Osteoblast (primary cell): ENCODE results near the gene FGB. TPM values are rescaled to one million over a fixed set of nuclear protein-coding genes. Genes with fewer than 3 reads are reported as not detected.

Source experiments
- DNase-seq: peaks from one replicate; pipeline ENCODE4 v3.0.0; 2011; ENCODE audit warnings: low spot score, mixed read lengths; ENCODE audit not compliant: insufficient read length; ENCODE audit errors: missing footprints
- H2AFZ ChIP-seq: 2 replicates; pipeline ENCODE4 v1.6.0; 2011; ENCODE audit warnings: mild to moderate bottlenecking, low read length
- H3K27ac ChIP-seq: 2 replicates; pipeline ENCODE4 v1.5.1; 2011; ENCODE audit warnings: mild to moderate bottlenecking, low read depth, low read length, moderate library complexity
- H3K27me3 ChIP-seq: 2 replicates; pipeline ENCODE4 v1.6.0; 2012; ENCODE audit warnings: mild to moderate bottlenecking, control low read depth, inconsistent platforms, low read length, moderate library complexity; ENCODE audit not compliant: insufficient read depth
- H3K36me3 ChIP-seq: 2 replicates; pipeline ENCODE4 v1.5.1; 2011; ENCODE audit warnings: mild to moderate bottlenecking, low read length, control low read depth, moderate library complexity; ENCODE audit not compliant: insufficient read depth
- H3K4me1 ChIP-seq: 2 replicates; pipeline ENCODE4 v1.5.1; 2011; ENCODE audit warnings: mild to moderate bottlenecking, low read length, control low read depth, moderate library complexity; ENCODE audit not compliant: insufficient read depth
- H3K4me2 ChIP-seq: 2 replicates; pipeline ENCODE4 v1.6.0; 2011; ENCODE audit warnings: mild to moderate bottlenecking, low read length; ENCODE audit not compliant: insufficient read depth
- H3K4me3 ChIP-seq: fragments of 200-600 bp; sonication (generic); 3 replicates; pipeline ENCODE4 v1.5.1; 2012; ENCODE audit warnings: mild to moderate bottlenecking, low read length, inconsistent platforms; ENCODE audit not compliant: insufficient read depth
- H3K79me2 ChIP-seq: 2 replicates; pipeline ENCODE4 v1.6.0; 2012; ENCODE audit warnings: mild to moderate bottlenecking, low read length, control low read depth, inconsistent platforms; ENCODE audit not compliant: insufficient read depth
- H3K9me3 ChIP-seq: 2 replicates; pipeline ENCODE4 v1.5.1; 2011; ENCODE audit warnings: low read depth, low read length, control low read depth
- H4K20me1 ChIP-seq: 2 replicates; pipeline ENCODE4 v1.6.0; 2012; ENCODE audit warnings: mild to moderate bottlenecking, low read length, control low read depth; ENCODE audit not compliant: insufficient read depth
- CTCF ChIP-seq: IDR thresholded peaks from 2 replicates; pipeline ENCODE4 v1.5.1; 2011; ENCODE audit warnings: mild to moderate bottlenecking, low read depth, low read length, moderate library complexity; ENCODE audit errors: extremely low read depth
- total RNA-seq: library from RNA; depleted of rRNA; stranded (reverse); fragments of >200 nt; gene quantifications from 2 replicates; pipeline ENCODE4 v1.2.3, GENCODE V29; 2012

Gene FGB
- total RNA-seq, 1 donor: not detected

DNA sequence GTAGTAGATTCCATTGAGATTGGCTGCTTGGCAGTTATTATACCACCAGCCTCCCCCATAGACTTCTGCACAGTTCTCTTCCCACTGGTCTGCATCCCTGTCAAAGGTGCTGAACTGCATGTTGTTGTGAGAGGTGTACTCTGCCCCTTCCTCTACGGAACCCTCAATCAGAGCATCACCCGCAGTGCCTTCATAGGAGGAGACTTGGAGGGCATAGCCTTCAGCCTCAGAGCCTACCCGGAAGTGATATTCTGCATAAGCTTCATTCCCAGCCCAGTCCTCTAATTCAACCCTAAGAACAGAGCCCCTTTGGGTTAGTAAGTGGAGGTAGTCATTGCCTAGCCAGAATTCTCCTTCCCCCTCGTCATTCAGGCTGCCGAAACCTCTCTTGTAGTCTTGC, 21.4 kb downstream of the FGB start:
- H3K4me1 ChIP-seq: no peaks in the 10 kb centered on the region
- H3K79me2 ChIP-seq: no peaks in the 10 kb centered on the region
- peaks cover 6% of the 10 kb centered on the region for H3K27me3 ChIP-seq
- no peaks in the 10 kb centered on the region for H4K20me1 ChIP-seq
- no peak overlapping the region for H3K4me2 ChIP-seq
- no peak for DNase-seq
- no peak overlapping the region for H3K4me3 ChIP-seq
- TF ChIP-seq CTCF: no peak
- no peak overlapping the region for H2AFZ ChIP-seq
- no peak overlapping the region for H3K27ac ChIP-seq
- H3K9me3 ChIP-seq: no peaks in the 10 kb centered on the region
- no peaks in the 10 kb centered on the region for H3K36me3 ChIP-seq

DNA sequence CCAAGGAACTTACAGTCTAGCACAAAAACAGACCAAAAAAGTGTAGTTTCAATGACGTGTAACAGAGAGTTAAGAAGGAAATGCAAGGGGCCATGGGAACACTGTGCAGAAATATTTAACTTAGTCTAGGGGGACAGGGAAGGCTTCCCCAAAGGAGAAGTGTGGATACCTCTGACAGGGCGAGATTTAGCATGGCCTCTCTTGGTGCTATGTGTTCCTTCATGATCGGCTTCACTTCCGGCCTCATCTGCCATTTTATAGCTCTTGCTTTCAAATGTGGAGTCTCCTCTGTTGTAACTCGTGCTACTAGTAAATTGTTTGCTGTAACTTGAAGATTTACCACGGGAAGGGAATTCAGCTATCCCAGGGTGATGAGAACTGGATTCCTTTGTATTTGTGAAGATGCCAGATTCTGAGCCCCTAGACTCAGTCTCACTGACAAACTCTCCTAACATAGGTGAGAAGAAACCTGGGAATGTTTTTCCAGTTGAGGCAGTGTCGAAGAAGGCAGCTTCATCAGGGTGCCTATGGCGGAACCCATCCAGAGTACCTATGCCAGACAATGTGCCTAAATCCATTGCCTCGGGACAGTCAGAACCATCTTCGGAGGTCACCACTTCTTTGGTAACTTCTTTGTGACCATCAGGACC, 22.7 kb downstream of the FGB start:
- H3K9me3 ChIP-seq: no peaks in the 10 kb centered on the region
- no peak for TF ChIP-seq CTCF
- no peaks in the 10 kb centered on the region for H3K36me3 ChIP-seq
- H4K20me1 ChIP-seq: no peaks in the 10 kb centered on the region
- H2AFZ ChIP-seq: no peak overlapping the region
- no peaks in the 10 kb centered on the region for H3K79me2 ChIP-seq
- H3K4me2 ChIP-seq: no peak overlapping the region
- no peaks in the 10 kb centered on the region for H3K4me1 ChIP-seq
- H3K4me3 ChIP-seq: no peak overlapping the region
- peaks cover 8% of the 10 kb centered on the region for H3K27me3 ChIP-seq
- no peak for DNase-seq
- no peak overlapping the region for H3K27ac ChIP-seq

DNA sequence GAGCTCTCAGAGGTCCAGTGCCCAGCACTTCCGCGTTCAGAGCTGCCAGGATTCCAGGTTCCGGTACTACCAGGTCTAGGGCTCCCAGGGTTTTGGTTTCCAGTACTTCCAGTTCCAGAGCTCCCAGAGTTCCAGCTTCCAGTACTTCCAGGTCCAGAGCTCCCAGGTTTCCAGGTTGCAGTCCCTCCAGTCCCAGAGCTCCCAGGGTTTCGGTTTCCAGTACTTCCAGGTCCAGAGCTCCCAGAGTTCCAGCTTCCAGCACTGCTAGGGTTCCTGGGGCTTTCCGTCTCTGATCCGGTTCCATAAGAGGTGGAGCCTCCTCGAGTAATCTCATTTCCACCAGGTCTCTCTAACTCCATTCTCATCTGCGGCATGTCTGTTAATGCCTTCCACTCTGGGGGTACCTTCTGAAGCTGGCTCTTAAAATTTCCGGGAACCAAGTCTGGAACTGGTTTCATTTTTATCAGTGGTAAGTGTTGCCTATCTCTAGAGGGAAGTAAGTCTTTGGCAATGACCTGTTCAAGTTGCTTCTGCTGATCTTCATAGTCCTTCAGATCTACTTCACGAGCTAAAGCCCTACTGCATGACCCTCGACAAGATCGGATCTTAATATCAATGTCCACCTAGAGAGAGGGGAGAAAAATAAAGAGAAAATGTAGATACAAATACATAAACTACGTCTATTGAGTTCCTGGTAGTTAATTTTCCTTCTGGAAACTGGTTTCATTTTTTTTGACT, 23.7 kb downstream of the FGB start:
- Histone ChIP-seq H2AFZ (no peak overlapping the region), H3K36me3 (no peaks in the 10 kb centered on the region), H3K27me3 (peaks cover 8% of the 10 kb centered on the region), H3K4me1 (no peaks in the 10 kb centered on the region), H3K27ac (no peak overlapping the region), H3K9me3 (no peaks in the 10 kb centered on the region), H3K4me3 (no peak overlapping the region), H3K79me2 (no peaks in the 10 kb centered on the region), H4K20me1 (no peaks in the 10 kb centered on the region), H3K4me2 (no peak overlapping the region)
- no peak for DNase-seq
- TF ChIP-seq CTCF: no peak

DNA sequence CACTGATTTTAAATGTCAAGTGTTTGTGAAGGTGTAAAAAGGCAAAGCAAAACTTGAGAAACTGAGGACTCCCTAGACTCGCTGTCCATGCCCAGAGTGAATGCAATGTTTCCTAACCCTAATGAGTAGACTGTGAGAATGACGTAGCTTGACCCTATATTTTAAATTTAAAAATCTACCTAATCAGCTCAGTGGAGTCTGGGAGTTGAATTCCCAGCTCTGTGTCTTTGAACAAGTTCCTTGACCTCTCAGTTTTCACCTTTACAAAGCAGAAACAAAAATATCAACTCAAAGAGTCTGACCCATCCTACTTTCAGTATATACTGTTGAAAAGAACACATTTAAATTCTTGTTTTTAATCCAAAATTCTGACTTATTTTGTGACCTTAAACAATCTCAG, 25.4 kb downstream of the FGB start:
- H3K4me2 ChIP-seq: no peak overlapping the region
- peaks cover 11% of the 10 kb centered on the region for H3K27me3 ChIP-seq
- no peaks in the 10 kb centered on the region for H3K9me3 ChIP-seq
- H3K4me3 ChIP-seq: no peak overlapping the region
- DNase-seq: no peak
- H3K27ac ChIP-seq: no peak overlapping the region
- no peak for TF ChIP-seq CTCF
- H3K36me3 ChIP-seq: no peaks in the 10 kb centered on the region
- no peaks in the 10 kb centered on the region for H3K79me2 ChIP-seq
- no peak overlapping the region for H2AFZ ChIP-seq
- no peaks in the 10 kb centered on the region for H4K20me1 ChIP-seq
- H3K4me1 ChIP-seq: no peaks in the 10 kb centered on the region
